ENCODE measurements around the gene ONECUT3. TPM values are rescaled to one million over a fixed set of nuclear protein-coding genes. Genes with fewer than 3 reads are reported as not detected.

Gene ONECUT3
- total and polyA plus RNA-seq, 7 experiments from 2014 or later: not detected

- no peak overlapping the region for H3K4me3 ChIP-seq (ENCODE audit: low read length)
- no peaks in the 10 kb centered on the region for H3K36me3 ChIP-seq (ENCODE audit: control insufficient read depth in 2 of 3, insufficient read depth in 3 of 3, low read length in 3 of 3)
- no peaks in the 10 kb centered on the region for H3K27me3 ChIP-seq (ENCODE audit: control insufficient read depth in 2 of 2, insufficient read depth in 2 of 2, low read length in 2 of 2)
- intact Hi-C loops (cut with micrococcal nuclease): no loop called here
- Mint-ChIP-seq H3K4me1 (peaks cover 0 to 8% (median 3%) of the 10 kb centered on the region in 7 donors), H3K4me3 (no peak overlapping the region), H3K27ac (no peak overlapping the region), H3K36me3 (peaks cover 0 to 7% (median 0%) of the 10 kb centered on the region in 5 donors), H3K27me3 (peaks cover 29 to 43% (median 37%) of the 10 kb centered on the region in 5 donors), H3K9me3 (peaks cover 0 to 13% (median 3%) of the 10 kb centered on the region in 11 donors)
- ATAC-seq (no peak), DNase-seq (no peak)
- CTCF ChIA-PET: no interaction called here
- no peak overlapping the region for H3K27ac ChIP-seq (ENCODE audit: low read depth, low read length)
- no peaks in the 10 kb centered on the region for H3K4me1 ChIP-seq (ENCODE audit: control insufficient read depth in 2 of 2, insufficient read depth in 2 of 2, low read length in 2 of 2)
- POLR2A ChIA-PET: no interaction called here
- H3K9me3 ChIP-seq (ENCODE audit: control insufficient read depth in 2 of 3, low read length in 3 of 3): no peaks in the 10 kb centered on the region
Observed at GRCh38 chr19:1715540-1715939, 37.8 kb upstream of the ONECUT3 start.

DNA sequence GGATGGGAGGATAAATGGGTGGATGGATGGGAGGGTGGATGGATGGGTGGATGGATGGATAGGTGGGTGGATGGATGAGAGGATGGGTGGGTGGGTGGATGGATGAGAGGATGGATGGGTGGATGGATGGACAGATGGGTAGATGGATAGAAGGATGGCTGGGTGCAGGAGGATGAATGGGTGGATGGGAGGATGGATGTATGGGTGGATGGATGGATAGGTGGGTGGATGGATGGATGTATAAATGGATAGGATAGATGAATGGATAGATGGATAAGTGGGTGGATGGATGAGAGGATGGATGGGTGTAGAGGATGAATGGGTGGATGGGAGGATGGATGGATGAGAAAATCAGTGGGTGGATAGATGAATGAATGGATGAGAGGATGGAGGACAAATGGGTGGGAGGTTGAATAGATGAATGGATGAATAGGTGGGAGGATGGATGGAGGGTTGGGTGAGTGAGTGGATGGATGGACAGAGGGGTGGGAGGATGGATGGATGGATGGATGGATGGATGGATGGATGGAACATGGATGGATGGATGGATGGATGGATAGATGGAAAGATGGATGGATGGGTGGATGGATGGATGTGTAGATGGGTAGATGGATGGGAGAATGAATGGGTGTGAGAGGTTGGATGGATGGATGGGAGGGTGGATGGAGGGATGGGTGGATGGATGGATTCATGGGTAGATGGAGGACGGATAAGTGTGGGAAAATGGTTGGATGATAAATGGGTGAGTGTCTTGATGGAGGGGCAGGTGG lies 35.9 kb upstream of the ONECUT3 start:
- no peaks in the 10 kb centered on the region for H3K36me3 ChIP-seq (ENCODE audit: control insufficient read depth in 2 of 3, insufficient read depth in 3 of 3, low read length in 3 of 3)
- ATAC-seq: no peak
- no peaks in the 10 kb centered on the region for H3K9me3 ChIP-seq (ENCODE audit: control insufficient read depth in 2 of 3, low read length in 3 of 3)
- intact Hi-C loops (cut with micrococcal nuclease): no loop called here
- peaks cover 0 to 8% (median 3%) of the 10 kb centered on the region in 7 donors for H3K4me1 Mint-ChIP-seq
- ChIA-PET POLR2A (no interaction called here), CTCF (no interaction called here)
- DNase-seq: no peak
- H3K27me3 Mint-ChIP-seq: peaks cover 42 to 59% (median 48%) of the 10 kb centered on the region in 5 donors
- peaks cover 0 to 13% (median 3%) of the 10 kb centered on the region in 11 donors for H3K9me3 Mint-ChIP-seq
- no peaks in the 10 kb centered on the region for H3K27me3 ChIP-seq (ENCODE audit: control insufficient read depth in 2 of 2, insufficient read depth in 2 of 2, low read length in 2 of 2)
- H3K27ac Mint-ChIP-seq: no peak overlapping the region
- peaks cover 0 to 7% (median 0%) of the 10 kb centered on the region in 5 donors for H3K36me3 Mint-ChIP-seq
- H3K27ac ChIP-seq (ENCODE audit: low read depth, low read length): no peak overlapping the region
- peak overlapping the region in 2 of 10 donors; percentile 3 to 33 for H3K4me3 Mint-ChIP-seq
- no peaks in the 10 kb centered on the region for H3K4me1 ChIP-seq (ENCODE audit: control insufficient read depth in 2 of 2, insufficient read depth in 2 of 2, low read length in 2 of 2)
- no peak overlapping the region for H3K4me3 ChIP-seq (ENCODE audit: low read length)

- peaks cover 0 to 13% (median 3%) of the 10 kb centered on the region in 11 donors for H3K9me3 Mint-ChIP-seq
Observed at GRCh38 chr19:1717970-1718264, 35.4 kb upstream of the ONECUT3 start.

GRCh38 chr19:1718420-1719291 lies 34.6 kb upstream of the ONECUT3 start:
- Histone ChIP-seq H3K4me3 (ENCODE audit: low read length) (no peak overlapping the region), H3K27me3 (ENCODE audit: control insufficient read depth in 2 of 2, insufficient read depth in 2 of 2, low read length in 2 of 2) (no peaks in the 10 kb centered on the region), H3K9me3 (ENCODE audit: control insufficient read depth in 2 of 3, low read length in 3 of 3) (no peaks in the 10 kb centered on the region), H3K4me1 (ENCODE audit: control insufficient read depth in 2 of 2, insufficient read depth in 2 of 2, low read length in 2 of 2) (no peaks in the 10 kb centered on the region), H3K36me3 (ENCODE audit: control insufficient read depth in 2 of 3, insufficient read depth in 3 of 3, low read length in 3 of 3) (no peaks in the 10 kb centered on the region), H3K27ac (ENCODE audit: low read depth, low read length) (no peak overlapping the region)
- Mint-ChIP-seq H3K9me3 (peaks cover 0 to 13% (median 3%) of the 10 kb centered on the region in 11 donors), H3K36me3 (peaks cover 0 to 7% (median 0%) of the 10 kb centered on the region in 5 donors), H3K27me3 (peaks cover 50 to 66% (median 55%) of the 10 kb centered on the region in 5 donors), H3K4me3 (no peak overlapping the region), H3K27ac (no peak overlapping the region), H3K4me1 (peaks cover 0 to 10% (median 3%) of the 10 kb centered on the region in 7 donors)
- ChIA-PET CTCF (interaction anchor here (0.6 kb wide), 1 partner anchor 8 kb away, joined by 3 read pairs; no protein-coding TSS in a partner anchor), POLR2A (no interaction called here)
- DNase-seq: no peak
- no peak for ATAC-seq
- intact Hi-C loops (cut with micrococcal nuclease): no loop called here

More at GRCh38 chr19:1717970-1718264, 35.4 kb upstream of the ONECUT3 start:
- peaks cover 0 to 8% (median 3%) of the 10 kb centered on the region in 7 donors for H3K4me1 Mint-ChIP-seq
- ChIA-PET POLR2A (no interaction called here), CTCF (no interaction called here)
- no peak overlapping the region for H3K27ac ChIP-seq (ENCODE audit: low read depth, low read length)
- no peaks in the 10 kb centered on the region for H3K9me3 ChIP-seq (ENCODE audit: control insufficient read depth in 2 of 3, low read length in 3 of 3)
- H3K4me3 ChIP-seq (ENCODE audit: low read length): no peak overlapping the region
- H3K4me1 ChIP-seq (ENCODE audit: control insufficient read depth in 2 of 2, insufficient read depth in 2 of 2, low read length in 2 of 2): no peaks in the 10 kb centered on the region
- intact Hi-C loops (cut with micrococcal nuclease): no loop called here
- H3K27me3 Mint-ChIP-seq: peaks cover 46 to 62% (median 51%) of the 10 kb centered on the region in 5 donors
- H3K4me3 Mint-ChIP-seq: peak overlapping the region in 1 of 10 donors; percentile 33
- H3K27me3 ChIP-seq (ENCODE audit: control insufficient read depth in 2 of 2, insufficient read depth in 2 of 2, low read length in 2 of 2): no peaks in the 10 kb centered on the region
- peaks cover 0 to 7% (median 0%) of the 10 kb centered on the region in 5 donors for H3K36me3 Mint-ChIP-seq
- no peak for DNase-seq
- ATAC-seq: no peak
- H3K36me3 ChIP-seq (ENCODE audit: control insufficient read depth in 2 of 3, insufficient read depth in 3 of 3, low read length in 3 of 3): no peaks in the 10 kb centered on the region
- H3K27ac Mint-ChIP-seq: no peak overlapping the region

GRCh38 chr19:1719519-1719918 lies 33.8 kb upstream of the ONECUT3 start:
- no peak for DNase-seq
- H3K27ac Mint-ChIP-seq: no peak overlapping the region
- CTCF ChIA-PET: no interaction called here
- POLR2A ChIA-PET: no interaction called here
- no peak for ATAC-seq
- Histone ChIP-seq H3K4me3 (ENCODE audit: low read length) (no peak overlapping the region), H3K9me3 (ENCODE audit: control insufficient read depth in 2 of 3, low read length in 3 of 3) (no peaks in the 10 kb centered on the region), H3K36me3 (ENCODE audit: control insufficient read depth in 2 of 3, insufficient read depth in 3 of 3, low read length in 3 of 3) (no peaks in the 10 kb centered on the region), H3K27ac (ENCODE audit: low read depth, low read length) (no peak overlapping the region), H3K27me3 (ENCODE audit: control insufficient read depth in 2 of 2, insufficient read depth in 2 of 2, low read length in 2 of 2) (no peaks in the 10 kb centered on the region), H3K4me1 (ENCODE audit: control insufficient read depth in 2 of 2, insufficient read depth in 2 of 2, low read length in 2 of 2) (no peaks in the 10 kb centered on the region)
- peaks cover 0 to 13% (median 3%) of the 10 kb centered on the region in 11 donors for H3K9me3 Mint-ChIP-seq
- H3K4me1 Mint-ChIP-seq: peaks cover 0 to 11% (median 3%) of the 10 kb centered on the region in 7 donors
- H3K36me3 Mint-ChIP-seq: peaks cover 0 to 7% (median 0%) of the 10 kb centered on the region in 5 donors
- H3K4me3 Mint-ChIP-seq: peak overlapping the region in 1 of 10 donors; percentile 25
- intact Hi-C loops (cut with micrococcal nuclease): no loop called here
- H3K27me3 Mint-ChIP-seq: peaks cover 51 to 67% (median 58%) of the 10 kb centered on the region in 5 donors

- no peak overlapping the region for H3K4me3 Mint-ChIP-seq
- ChIA-PET CTCF (no interaction called here), POLR2A (no interaction called here)
- Histone ChIP-seq H3K27ac (ENCODE audit: low read depth, low read length) (no peak overlapping the region), H3K9me3 (ENCODE audit: control insufficient read depth in 2 of 3, low read length in 3 of 3) (no peaks in the 10 kb centered on the region), H3K36me3 (ENCODE audit: control insufficient read depth in 2 of 3, insufficient read depth in 3 of 3, low read length in 3 of 3) (no peaks in the 10 kb centered on the region), H3K4me1 (ENCODE audit: control insufficient read depth in 2 of 2, insufficient read depth in 2 of 2, low read length in 2 of 2) (no peaks in the 10 kb centered on the region), H3K27me3 (ENCODE audit: control insufficient read depth in 2 of 2, insufficient read depth in 2 of 2, low read length in 2 of 2) (no peaks in the 10 kb centered on the region), H3K4me3 (ENCODE audit: low read length) (no peak overlapping the region)
- peaks cover 0 to 7% (median 0%) of the 10 kb centered on the region in 5 donors for H3K36me3 Mint-ChIP-seq
- H3K4me1 Mint-ChIP-seq: peaks cover 0 to 11% (median 3%) of the 10 kb centered on the region in 7 donors
- H3K9me3 Mint-ChIP-seq: peaks cover 0 to 13% (median 3%) of the 10 kb centered on the region in 11 donors
- H3K27ac Mint-ChIP-seq: no peak overlapping the region
- no peak for DNase-seq
- no peak for ATAC-seq
- intact Hi-C loops (cut with micrococcal nuclease): no loop called here
- H3K27me3 Mint-ChIP-seq: peaks cover 51 to 69% (median 59%) of the 10 kb centered on the region in 5 donors
Observed at GRCh38 chr19:1720237-1720636, 33.1 kb upstream of the ONECUT3 start.
